ENCODE measurements around the gene FASTK.
A peak's percentile ranks its signal among the peaks of the same experiment; 100 is the strongest.

Gene FASTK

DNA sequence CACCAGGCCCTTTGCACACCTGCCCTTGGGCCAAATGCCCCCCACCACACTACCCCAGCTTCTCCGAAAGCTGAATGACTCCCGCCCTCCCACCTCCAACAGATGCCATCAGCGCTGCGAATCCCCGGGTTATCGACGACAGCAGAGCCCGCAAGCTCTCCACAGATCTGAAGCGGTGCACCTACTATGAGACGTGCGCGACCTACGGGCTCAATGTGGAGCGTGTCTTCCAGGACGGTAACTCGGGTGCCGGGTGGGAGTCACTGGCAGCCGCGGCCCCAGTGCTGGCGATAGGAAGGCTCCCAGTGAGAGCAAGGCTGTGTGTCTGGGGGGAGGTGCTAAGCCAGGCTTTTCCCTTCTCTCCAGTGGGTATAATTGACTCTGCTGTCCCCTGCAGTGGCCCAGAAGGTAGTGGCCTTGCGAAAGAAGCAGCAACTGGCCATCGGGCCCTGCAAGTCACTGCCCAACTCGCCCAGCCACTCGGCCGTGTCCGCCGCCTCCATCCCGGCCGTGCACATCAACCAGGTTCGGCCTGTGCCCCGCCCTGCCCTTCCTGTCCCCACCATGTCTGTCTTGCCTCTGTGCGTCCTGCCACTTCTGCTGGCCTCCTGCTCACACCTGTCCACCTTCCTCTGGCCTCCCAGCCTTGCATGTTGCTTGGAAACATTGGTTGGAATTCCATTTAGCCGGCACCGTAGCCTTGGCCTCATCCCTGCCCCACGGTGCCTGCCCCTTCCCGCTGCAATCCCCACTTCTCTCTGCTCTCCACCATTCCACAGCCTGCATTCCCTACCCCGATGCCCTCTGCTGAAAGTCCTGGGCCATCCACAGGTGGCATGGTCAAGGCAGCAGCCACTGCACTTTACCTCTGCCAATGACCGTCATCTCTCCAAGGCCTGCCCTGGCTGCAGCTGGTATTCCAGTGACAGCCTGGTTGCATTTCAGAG, 37.8 kb upstream of the FASTK start:
- DNase-seq (ENCODE audit: low read depth): no peak

DNA sequence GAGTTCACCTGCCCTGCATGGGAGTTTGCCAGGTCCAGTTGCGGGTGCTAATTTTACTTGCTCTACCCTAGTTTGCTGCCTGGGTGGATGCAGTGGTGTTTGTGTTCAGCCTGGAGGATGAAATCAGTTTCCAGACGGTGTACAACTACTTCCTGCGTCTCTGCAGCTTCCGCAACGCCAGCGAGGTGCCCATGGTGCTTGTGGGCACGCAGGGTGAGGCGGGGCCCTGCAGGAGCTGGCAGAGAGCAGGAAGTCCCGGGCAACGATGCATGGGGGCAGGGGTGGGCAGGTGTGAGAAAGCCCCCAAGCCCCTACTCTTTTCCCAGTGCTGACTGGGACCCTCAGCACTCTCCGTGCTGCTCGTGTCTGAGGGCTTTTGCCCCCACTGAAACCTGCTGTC, 37.0 kb upstream of the FASTK start:
- DNase-seq (ENCODE audit: low read depth): no peak

DNA sequence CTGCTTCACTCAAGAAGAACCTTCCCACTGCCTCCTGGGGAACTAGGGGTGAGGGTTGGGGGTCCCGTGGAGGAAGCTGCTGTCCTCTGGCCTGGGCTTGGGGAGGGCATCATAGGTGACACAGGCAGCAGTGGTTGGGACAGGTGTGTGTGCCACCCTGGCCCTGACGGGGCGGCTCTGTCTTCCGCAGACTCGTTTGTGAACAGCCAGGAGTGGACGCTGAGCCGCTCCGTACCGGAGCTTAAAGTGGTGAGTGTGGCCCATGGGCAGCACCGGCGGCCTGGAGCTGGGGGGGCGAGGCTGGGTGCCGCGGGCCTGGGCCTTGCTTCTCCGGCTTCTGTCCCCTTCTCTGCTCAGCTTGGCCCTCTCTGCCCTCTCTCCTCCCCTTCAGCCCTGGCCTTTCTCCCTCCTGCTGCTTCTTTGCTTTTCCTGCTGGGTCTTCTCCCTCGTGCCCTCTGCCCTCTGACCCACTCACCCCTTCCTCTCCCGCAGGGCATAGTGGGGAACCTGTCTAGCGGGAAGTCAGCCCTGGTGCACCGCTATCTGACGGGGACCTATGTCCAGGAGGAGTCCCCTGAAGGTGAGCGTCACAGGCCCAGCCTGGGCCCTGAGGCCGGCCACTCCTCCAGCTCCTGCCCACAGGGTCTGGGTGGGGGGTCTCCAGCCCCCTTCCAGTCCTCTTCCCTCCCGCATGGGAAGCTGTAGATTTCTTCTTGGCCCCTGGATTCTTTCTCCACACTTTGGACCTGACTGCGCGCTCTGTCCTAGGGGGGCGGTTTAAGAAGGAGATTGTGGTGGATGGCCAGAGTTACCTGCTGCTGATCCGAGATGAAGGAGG, 36.2 kb upstream of the FASTK start:
- DNase-seq (ENCODE audit: low read depth): no peak

DNA sequence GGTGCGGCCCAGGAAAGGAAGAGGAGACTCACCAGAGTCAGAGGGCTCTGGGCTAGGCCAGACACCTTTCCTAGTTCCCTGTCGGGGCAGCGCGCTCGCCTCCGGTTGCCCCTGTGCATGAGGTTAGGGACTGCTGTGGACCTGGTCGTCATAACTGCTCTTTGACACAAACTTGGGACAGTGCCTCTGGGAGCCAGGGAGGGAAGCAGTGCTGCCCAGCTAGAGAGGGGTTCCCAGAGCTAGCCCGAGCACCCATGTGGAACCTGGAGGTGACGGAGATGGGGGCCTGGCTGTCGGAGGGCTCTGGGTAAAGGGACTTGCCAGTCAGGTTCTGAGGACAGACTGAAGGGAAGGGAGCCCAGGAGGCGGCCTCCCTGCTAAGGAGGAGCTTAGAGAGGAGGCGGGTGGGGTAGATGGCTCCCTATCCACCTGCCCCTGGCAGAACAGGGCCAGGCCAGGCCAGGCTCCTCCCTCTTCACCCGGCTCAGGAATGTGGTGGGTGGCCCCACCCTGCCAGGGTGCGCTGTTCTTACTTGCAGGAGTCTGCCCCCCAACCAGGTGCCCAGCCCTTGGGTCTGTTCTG, 35.3 kb upstream of the FASTK start:
- no peak for DNase-seq (ENCODE audit: low read depth)

DNA sequence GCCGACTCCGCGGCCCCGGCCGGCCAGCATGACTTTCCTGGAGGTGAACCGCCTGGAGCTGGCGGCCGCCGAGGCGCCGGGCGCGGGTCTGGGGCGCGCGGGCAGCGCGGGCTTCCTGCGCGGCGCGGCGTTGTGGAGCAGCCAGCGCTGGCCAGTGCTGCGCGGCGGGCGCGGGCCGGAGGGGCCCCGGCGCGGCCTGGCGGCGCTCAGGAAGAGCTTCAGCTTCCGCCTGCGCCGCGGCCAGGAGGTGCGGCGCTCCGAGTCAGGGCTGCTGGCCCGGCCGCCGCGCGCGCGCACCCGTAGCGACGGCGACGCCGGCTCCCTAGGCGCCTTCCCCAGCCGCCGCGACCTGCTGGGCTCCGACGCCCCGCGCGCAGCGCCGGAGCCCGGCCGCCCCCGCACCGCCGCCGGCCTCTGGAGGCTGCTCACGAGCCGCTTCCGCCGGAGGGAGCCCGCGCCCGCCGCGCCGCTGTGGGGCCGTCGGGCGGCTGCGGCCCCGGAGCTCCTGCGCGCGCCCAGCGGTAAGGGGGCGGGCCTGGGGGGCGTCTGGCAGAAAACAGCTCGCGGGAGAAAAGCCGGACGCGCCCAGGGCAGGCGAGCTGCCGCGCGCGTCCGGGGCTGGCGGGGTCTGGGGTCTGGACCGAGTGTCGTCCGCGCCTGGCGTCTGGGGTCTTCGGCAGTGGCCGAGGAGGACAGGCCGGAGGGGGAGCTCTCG, 34.7 kb upstream of the FASTK start:
- DNase-seq (ENCODE audit: low read depth): no peak

DNA sequence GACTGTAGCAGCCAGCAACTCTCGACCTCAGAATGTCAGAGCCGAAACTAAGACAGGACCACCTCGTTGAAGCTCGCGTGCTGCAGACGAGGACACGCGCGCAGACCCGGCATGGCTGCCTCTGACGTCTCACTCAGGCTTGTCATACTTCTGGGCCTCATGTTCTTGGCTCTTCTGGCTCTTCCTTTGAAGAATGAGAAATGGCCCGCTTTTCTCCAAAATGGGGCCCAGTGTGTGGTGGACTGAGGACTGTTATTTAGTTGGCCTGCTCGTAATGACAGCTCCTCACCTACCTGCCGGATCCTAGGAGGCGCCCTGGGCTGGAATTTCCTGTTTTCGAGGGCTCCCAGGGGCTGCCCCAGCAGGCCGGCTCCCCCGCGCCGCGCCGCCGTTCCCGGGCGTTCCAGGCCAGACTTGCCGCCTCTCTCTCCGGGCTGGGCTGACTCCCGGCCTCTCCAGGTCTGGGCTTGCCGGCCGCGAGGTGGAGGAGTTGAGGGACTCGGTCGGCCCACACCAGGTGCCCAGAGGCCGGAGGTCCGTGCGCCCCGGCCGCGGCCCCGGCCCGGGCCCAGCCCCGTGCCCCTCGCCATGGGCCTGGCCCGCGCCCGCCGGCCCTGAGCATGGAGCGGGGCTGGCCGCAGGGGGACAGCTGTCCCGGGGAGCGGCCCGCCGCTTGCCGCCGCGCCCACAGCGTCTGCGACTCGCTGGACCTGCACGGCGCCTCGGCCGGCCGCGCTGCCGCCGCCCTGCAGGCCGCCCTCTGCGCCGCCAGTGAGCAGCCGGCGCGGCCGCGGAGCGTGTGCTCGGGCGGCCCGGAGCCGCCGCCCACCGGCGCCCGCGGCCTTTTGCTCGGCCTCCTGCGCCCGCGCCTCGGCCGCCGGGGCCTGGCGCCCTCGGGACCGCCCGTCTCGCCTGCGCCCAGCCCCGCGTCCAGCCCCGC, 33.8 kb upstream of the FASTK start:
- DNase-seq (ENCODE audit: low read depth): no peak

DNA sequence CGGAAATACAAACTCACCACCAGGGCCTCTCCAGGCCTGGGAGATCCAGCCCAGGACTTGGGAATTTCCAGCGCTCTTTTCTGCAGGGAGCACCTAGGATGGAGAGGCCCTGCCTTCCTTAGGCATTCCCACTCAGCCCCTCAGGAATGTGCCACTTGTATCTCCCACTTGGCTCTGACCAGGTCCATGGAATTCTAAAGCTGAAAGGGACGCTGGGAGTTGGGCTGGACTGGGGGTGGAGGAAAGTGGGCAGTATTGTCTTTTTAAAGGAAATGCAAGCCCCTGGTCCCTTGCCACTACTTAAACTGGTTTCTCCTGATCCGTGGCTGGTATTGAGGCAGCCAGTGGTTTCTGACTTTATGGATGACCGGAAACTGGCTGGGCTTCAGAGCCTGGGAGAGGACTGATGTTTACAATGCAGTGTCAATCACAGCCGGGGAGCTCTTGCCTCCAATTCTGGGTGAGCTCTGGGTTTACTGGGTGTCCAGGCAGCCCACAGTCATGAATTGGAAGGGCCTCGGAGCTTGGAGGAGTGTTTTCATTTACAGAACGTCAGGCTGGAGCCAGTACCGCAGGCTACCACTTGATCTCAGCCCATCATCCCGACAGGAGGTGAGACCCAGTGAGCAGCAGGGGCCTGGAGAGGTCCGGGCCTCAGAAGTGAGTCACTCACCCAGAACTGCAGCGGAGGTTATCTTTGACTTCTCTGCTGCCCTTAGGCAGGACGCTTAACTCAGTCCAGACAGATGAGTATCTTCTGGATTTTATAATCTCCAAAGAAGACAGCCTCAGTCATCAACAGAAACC, 32.9 kb upstream of the FASTK start:
- DNase-seq (ENCODE audit: low read depth): peak; percentile 15

DNA sequence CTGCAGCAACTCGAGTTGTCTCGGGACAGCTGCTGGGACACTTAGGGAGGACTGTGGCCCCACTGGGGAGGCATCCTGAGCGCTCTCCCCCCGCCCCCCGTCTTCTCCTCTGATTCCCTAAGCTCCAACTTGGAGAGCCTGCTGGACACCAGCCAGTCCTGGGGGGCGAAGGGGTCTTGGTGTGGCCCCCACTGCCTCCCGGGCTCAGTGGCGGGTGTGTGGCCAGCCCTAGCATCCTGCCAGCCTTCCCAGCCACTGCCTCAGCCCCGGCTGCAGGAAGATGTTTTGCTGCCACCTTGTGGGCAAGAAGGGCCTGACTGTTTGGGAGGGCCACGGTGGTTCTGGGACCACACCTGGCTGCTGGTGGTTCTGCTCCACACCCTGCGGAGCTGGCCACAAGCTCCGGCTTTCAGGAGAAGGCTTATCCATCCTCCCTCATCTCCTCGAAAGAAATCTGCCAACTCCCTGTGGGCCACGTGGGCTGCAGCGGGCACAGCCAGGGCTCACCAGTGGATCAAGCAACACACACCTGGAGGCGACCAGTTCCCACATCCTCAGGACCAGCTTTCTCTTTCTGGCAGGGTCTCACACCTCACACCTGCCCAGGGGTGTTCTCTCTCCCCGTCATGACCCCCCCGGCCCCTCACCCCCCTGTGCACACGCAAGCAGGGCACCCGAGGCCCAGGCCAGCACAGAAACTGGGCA, 30.5 kb upstream of the FASTK start:
- no peak for DNase-seq (ENCODE audit: low read depth)

DNA sequence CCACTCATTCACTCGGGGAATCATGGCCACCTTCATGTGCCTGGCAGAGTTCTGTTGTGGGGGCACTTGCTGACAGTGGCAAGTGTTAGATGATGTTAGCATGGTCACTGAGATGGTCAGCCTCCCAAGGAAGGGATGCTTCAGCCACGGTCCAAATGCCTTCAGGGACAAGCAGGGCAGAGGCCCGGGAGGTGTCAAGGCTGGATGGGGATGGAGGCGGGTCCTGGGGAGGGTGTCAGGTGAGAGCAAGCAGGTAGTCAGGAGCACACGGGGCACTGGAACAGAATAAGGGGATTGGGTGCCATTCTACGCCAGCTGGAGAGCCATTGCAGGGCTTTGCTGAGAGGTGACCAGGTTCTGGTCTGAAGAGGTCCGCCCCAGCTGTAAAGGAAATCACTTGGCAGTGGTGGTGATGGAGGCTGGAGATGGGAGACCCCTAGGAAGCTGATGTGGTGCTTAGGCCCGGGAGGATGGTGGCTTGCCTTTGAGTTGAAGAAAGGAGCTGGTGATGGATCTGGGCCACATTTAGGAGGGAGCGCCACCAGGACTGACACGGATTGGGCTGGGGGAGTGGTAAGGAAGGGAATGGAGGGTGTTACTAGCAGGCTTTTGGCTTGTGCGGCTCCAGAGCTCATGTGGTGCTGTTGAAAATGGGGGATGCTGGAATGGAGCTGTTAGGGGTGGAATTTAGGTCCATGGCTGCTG, 29.8 kb upstream of the FASTK start:
- no peak for DNase-seq (ENCODE audit: low read depth)

DNA sequence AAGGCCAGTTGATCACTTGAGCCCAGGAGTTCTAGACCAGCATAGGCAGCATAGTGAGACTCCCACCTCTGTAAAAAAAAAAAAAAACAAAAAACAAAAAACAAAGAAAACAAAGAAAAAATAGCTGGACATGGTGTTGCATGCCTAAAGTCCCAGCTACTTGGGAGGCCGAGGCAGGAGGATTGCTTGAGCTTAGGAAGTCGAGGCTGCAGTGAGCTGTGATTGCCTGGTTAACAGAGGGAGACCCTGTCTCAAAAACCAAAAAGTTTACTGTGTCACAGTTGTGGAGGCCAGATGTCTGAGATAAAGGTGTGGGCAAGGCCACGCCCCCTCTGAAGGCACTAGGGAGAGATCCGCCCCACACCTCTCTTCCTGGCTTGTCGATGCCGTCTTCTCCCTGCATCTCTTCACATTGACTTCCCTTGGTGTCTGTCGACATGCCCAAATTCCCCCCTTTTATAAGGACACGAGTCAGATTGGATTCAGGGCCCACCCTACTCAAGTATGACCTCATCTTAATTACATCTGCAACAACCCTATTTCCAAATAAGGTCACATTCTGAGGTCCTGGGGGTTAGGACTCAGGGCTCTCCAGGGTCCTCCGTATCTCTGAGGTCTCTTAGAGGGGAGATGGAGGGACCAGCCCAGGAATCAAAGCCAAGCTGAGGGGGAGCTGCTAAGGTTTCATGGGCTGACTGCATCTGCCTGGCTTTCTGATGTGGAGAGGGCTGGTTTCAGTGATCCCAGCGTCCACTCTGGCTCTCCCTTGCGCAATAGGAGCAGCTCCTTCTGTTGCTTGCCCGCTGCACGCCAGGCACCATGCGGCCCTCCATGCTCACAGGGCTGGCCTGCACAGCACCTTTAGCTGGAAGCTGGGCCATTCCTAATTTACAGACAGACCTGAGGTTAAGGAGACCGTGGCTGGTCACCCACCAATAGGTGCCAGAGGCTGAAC, 28.8 kb upstream of the FASTK start:
- no peak for DNase-seq (ENCODE audit: low read depth)

DNA sequence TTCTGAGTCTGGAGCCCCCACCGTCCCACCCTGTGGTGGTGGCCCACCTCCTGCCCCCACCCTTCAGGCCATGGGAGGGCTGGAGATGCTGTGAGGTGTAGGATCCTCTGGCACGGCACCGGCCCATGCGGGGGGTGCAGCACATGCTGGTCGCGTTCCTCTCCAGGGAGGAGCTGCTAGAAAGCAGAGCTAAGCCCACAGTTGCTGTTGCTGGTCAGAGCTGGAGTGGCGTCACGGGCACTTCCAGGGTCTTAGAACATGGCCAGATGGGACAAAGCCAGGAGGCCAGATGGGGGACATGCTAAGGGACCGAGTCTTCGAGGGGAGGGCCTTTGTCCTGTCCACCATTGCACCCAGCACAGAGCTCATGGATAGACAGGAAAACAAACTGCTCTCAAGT, 27.3 kb upstream of the FASTK start:
- DNase-seq (ENCODE audit: low read depth): no peak

DNA sequence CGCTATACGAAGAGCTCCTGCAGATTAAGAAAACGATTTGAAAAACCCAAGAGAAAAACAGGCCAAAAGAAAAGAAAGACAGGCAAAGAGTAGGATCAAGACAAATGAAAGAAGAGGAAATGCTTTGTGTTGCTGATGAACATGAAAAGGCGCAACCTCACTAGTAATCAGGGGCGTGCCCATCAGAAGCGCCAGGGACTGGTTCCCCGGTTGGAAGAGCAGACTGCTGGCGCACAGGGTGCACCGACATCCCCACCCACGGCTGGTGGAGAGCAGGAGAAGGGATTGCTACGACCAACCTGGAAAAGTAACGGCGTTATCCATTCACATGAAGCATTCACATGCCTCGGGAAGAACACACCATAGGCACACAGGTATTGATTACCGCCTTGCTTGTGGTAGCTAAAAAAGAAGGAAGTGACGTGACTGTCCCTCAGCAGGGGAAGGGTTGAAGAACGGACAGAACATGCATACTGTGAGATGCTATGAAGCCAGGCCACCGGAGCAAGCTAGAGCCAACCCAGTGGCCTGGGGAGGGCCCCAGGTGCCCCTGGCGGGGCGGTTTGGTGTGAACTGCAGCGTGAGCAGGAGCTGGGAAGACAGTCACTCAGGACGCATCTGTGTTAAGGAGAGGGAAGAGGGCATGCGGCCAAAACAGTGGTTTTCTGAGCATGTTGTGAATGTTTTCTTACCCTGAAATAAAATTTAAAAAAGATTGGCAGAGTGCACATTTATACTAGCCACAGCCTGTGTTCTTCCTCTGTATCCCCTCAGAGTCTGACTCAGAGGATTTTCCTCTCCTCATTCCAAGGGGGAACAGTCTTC, 24.0 kb upstream of the FASTK start:
- DNase-seq (ENCODE audit: low read depth): peak; percentile 86

DNA sequence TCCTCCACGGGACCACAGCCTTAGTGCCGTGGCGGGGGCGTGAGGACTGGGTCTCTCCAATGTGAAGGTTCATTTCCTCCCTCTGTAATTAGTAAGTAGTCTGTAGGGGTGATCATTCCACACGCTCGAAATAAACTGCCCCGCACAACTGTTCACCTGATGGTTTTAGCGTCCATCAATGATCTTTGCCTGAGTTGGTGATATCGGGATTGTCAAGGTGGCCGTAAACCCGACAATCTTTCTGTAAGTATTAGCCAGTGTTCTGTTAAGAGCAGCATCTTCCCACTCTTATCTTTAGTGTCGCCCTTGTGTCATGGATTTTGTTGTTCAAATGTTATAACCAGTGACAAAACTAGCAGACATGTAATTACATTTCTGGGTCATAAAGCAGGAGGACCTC, 23.4 kb upstream of the FASTK start:
- DNase-seq (ENCODE audit: low read depth): no peak

DNA sequence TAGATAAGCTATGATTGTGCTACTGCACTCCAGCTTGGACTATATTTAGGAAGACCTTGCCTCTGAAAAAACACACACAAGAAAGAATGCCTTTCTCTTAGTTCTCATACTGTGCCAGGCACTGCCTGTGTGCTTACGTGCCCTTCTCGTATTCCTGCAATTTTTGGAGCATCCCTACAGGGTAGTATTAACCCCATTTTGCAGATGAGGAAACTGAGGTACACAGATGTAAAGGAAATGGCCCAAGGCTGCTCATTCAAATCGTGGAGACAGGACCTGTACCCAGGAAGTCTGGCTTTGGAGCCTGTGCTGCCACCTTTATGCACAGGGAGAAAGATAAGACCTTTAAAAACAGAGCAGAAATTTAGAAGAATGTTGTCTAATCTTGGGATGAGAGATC, 22.4 kb upstream of the FASTK start:
- DNase-seq (ENCODE audit: low read depth): no peak

DNA sequence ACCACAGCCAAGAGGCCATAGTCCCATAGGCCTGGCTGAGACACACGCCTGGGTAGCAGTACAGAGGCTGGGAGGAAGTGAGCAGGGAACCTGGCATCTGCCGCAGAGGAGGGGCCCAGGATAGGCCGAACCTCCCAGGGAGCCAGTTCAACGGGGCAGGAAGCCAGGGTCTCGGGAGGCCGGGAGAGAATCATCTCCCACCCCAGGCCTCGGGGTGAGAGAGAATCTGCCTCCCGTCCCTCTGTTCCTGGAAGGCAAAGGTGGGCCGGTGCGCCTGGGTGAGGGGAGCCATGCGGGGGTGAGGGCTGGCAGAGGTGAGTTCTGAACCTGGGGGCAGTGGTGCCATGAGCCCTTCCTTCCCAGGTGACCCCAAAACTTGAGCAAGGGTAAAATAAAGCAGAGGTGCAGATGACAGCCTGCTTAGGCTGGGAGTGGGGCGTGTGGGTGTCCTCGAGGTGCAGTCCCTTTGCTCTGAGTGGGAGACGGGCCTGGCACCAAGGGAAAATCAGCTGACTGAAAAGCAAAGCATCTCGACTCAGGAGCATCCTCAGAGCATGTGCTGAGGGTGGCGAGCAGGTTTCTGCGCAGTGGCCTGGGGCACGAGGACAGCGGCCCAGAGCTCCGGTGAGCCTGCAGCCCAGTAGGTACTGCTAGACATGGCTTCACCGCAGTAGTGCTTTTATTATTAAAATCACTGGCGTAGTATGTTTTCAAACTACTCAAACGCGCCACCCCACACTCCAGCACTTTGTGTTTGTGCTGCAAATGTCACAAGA, 21.2 kb upstream of the FASTK start:
- DNase-seq (ENCODE audit: low read depth): no peak

DNA sequence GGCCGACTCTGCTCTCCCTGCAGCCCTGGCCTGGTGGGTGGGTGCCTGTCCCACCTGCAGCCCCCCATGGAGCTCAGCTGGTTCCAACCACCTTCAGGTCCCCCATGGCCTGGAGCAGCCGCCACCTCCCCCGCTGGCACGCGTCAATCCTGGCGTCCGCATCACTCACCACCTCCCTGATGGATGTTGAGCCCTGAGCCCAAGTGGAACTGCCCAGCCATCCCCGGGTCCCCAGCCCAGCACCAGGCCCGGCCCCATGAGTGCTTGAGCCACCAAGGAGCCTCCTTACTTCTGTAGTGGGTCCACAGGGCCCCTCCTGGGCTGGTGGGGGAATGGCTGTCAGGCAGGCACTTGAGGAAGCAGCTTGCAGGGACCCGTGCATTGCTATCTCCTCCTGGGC, 20.3 kb upstream of the FASTK start:
- no peak for DNase-seq (ENCODE audit: low read depth)
